ENCODE measurements around the gene SPOCK2. TPM values are rescaled to one million over a fixed set of nuclear protein-coding genes. Genes with fewer than 3 reads are reported as not detected.

The SPOCK2 gene
- total RNA-seq, 1 experiment from 2014 or later: 1.8 TPM

GRCh38 chr10:72134785-72135767 lies 46.7 kb upstream of the SPOCK2 start:
- peak overlapping the region in 2 of 3 experiments; percentile 13 to 58; a peak in 4 of 7 replicates for H3K27ac Mint-ChIP-seq
- H3K36me3 Mint-ChIP-seq (ENCODE audit: insufficient read depth in 1 of 3, low read depth in 3 of 3): peaks cover 4 to 23% (median 7%) of the 10 kb centered on the region in 3 experiments
- no peaks in the 10 kb centered on the region for H4K20me1 ChIP-seq (ENCODE audit: control insufficient read depth, insufficient read depth, insufficient read length)
- H3K27me3 ChIP-seq (ENCODE audit: insufficient read depth, low read length): no peaks in the 10 kb centered on the region
- no peak overlapping the region for H3K27ac ChIP-seq (ENCODE audit: insufficient read length, low read depth, low read length)
- peaks cover 0 to 7% of the 10 kb centered on the region in 2 experiments; a peak in 2 of 5 replicates for H3K9me3 Mint-ChIP-seq
- no peak overlapping the region for H3K9ac ChIP-seq (ENCODE audit: extremely low read depth, insufficient read length, low read length)
- no peak overlapping the region for H3K56ac ChIP-seq (ENCODE audit: insufficient read length, low read depth, low read length)
- no peak overlapping the region for H4K5ac ChIP-seq (ENCODE audit: insufficient read length, low read depth, low read length)
- H4K91ac ChIP-seq (ENCODE audit: insufficient read length, low read depth, low read length): no peak overlapping the region
- H2BK15ac ChIP-seq (ENCODE audit: low read depth, low read length): no peak overlapping the region
- no peaks in the 10 kb centered on the region for H3K79me2 ChIP-seq (ENCODE audit: insufficient read depth, low read length)
- H3K4ac ChIP-seq (ENCODE audit: low read depth, low read length): no peak overlapping the region
- no CpG with 5 or more reads among the region's 10 CpGs for WGBS (ENCODE audit: extremely low coverage, insufficient read length, low lambda C conversion rate)
- no peak overlapping the region for H2AFZ ChIP-seq (ENCODE audit: low read length)
- H3K18ac ChIP-seq (ENCODE audit: insufficient read length, low read depth, low read length): no peak overlapping the region
- no peaks in the 10 kb centered on the region for H3K9me3 ChIP-seq (ENCODE audit: control insufficient read depth, low read depth, low read length)
- H3K79me1 ChIP-seq (ENCODE audit: insufficient read depth, low read depth, low read length, poor library complexity, severe bottlenecking): no peaks in the 10 kb centered on the region
- no peak overlapping the region for H2BK120ac ChIP-seq (ENCODE audit: low read depth, low read length, poor library complexity, severe bottlenecking)
- H3K4me1 Mint-ChIP-seq: peaks cover 5 to 10% of the 10 kb centered on the region in 2 experiments
- H3K23me2 ChIP-seq (ENCODE audit: insufficient read length, low read depth, low read length, poor library complexity, severe bottlenecking): no peaks in the 10 kb centered on the region
- no peak overlapping the region for H3K23ac ChIP-seq (ENCODE audit: insufficient read length, low read depth, low read length)
- no peak for TF ChIP-seq CTCF (conservative IDR thresholded peaks at IDR 0.05)
- no peak overlapping the region for H4K8ac ChIP-seq (replicated peaks; ENCODE audit: insufficient read length, low read depth, low read length)
- no peak overlapping the region for H3K14ac ChIP-seq (ENCODE audit: insufficient read depth, low read length)
- DNase-seq: no peak
- H2BK20ac ChIP-seq (ENCODE audit: low read depth, low read length, poor library complexity, severe bottlenecking): no peak overlapping the region
- H3K27me3 Mint-ChIP-seq (ENCODE audit: low read depth): no peaks in the 10 kb centered on the region
- no peak overlapping the region for H2BK5ac ChIP-seq (ENCODE audit: insufficient read length, low read length)
- no peak overlapping the region for H2AK5ac ChIP-seq (ENCODE audit: insufficient read length, low read length)
- no peak overlapping the region for H2BK12ac ChIP-seq (ENCODE audit: insufficient read length, low read depth, low read length)
- H3K4me3 Mint-ChIP-seq: no peak overlapping the region
- H3K4me2 ChIP-seq (ENCODE audit: insufficient read depth, insufficient read length, low read length): no peak overlapping the region
- no peak overlapping the region for H3T11ph ChIP-seq (ENCODE audit: low read length)
- no peaks in the 10 kb centered on the region; the same call in 1 of the 2 replicates for H3K4me1 ChIP-seq (ENCODE audit: insufficient read depth, low read length)
